Prostate gland (tissue), 2 donors: ENCODE measurements around the gene KIAA0825. TPM values are rescaled to one million over a fixed set of nuclear protein-coding genes. Genes with fewer than 3 reads are reported as not detected.

Source experiments
- DNase-seq: peaks from one replicate; pipeline ENCODE4 v3.0.0-alpha.2; 2019; ENCODE audit warnings: low spot score
- H3K27ac ChIP-seq, 2 donors: fragments of 200-600 bp; sonication (generic); 2 replicates each; pipeline ENCODE4 v1.5.1; 2017 to 2019
- H3K27me3 ChIP-seq: fragments of 200-600 bp; sonication (generic); replicated peaks from 2 replicates; pipeline ENCODE4 v1.5.1; 2019; ENCODE audit not compliant: insufficient read depth
- H3K36me3 ChIP-seq, 2 donors: fragments of 200-600 bp; sonication (generic); 1 replicate in 1 of 2; 2 replicates in 1 of 2; pipeline versions ENCODE4 v1.5.1 to v1.8.1; 2017 to 2019
- H3K4me1 ChIP-seq: fragments of 200-600 bp; sonication (generic); replicated peaks from 2 replicates; pipeline ENCODE4 v1.5.1; 2019
- H3K4me3 ChIP-seq, 2 donors: fragments of 200-600 bp; sonication (generic); 2 replicates each; pipeline ENCODE4 v1.5.1; 2017 to 2019
- H3K9me3 ChIP-seq: fragments of 200-600 bp; sonication (generic); 2 replicates; pipeline ENCODE4 v1.5.1; 2017
- POLR2A ChIP-seq: fragments of 450-650 bp; IDR thresholded peaks from one replicate; pipeline ENCODE4 v1.6.1; 2016; ENCODE audit warnings: antibody characterized with exemption, mild to moderate bottlenecking
- POLR2AphosphoS5 ChIP-seq: sonication (generic); formaldehyde crosslinking; IDR thresholded peaks from one replicate; pipeline ENCODE4 v1.6.1; 2017; ENCODE audit warnings: antibody characterized with exemption
- WGBS: methylation state at CpG from one replicate; pipeline ENCODE4 v1.1.5; 2018; 5-methylcytosine and 5-hydroxymethylcytosine counted together
- intact Hi-C: fragments of 100-400 bp; cut with DNase I; formaldehyde crosslinking; loops from one replicate; pipeline ENCODE4 v1.14.2; 2022
- total RNA-seq, 2 donors: library from RNA; depleted of rRNA; stranded (reverse); fragments of >200 nt; gene quantifications; one replicate each; pipeline ENCODE4 v1.1.0, GENCODE V29; 2016
- TF ChIP-seq, protein P1 (sequence below), 4 experiments: fragments of 200-600 bp in 2 of 4; fragments of 450-650 bp in 2 of 4; sonication (generic) in 2 of 4; IDR thresholded peaks; 1 replicate in 3 of 4; 2 replicates in 1 of 4; pipeline ENCODE4 v1.5.1; 2016 to 2019; ENCODE audit warnings: antibody characterized with exemption in 4 of 4, mild to moderate bottlenecking in 2 of 4, moderate library complexity in 2 of 4

KIAA0825 gene
- total RNA-seq, 2 donors from 2014 or later: 3.9 to 4.1 TPM

DNA sequence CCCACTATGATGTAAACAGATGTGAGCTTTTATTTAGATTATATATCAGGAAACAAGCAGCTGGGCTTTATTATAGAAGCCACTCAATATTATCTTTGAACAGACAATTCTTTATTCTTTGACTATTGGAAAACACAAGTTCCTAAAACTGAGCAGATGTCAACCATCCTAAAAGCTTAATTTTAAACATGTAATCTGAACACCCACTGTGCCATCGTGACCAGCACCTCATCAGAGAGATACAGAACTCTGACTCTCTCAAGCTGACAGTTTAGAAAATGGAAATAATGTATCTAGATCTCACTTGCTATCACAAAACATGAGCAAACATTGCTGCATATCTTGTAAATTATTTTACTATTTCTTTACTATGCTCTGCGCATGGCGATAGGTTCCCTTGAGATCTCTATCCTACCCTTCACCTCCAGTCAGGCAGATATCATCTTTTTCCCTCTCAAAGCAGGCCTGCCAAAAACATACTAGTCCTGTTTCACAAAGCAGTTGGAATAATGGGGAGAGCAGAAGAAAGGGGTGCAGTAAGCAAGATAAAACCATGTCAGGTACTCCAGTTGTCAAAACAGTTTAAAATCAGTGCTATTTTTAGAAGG, 151.0 kb downstream of the KIAA0825 start:
- TF ChIP-seq, protein P1, sequence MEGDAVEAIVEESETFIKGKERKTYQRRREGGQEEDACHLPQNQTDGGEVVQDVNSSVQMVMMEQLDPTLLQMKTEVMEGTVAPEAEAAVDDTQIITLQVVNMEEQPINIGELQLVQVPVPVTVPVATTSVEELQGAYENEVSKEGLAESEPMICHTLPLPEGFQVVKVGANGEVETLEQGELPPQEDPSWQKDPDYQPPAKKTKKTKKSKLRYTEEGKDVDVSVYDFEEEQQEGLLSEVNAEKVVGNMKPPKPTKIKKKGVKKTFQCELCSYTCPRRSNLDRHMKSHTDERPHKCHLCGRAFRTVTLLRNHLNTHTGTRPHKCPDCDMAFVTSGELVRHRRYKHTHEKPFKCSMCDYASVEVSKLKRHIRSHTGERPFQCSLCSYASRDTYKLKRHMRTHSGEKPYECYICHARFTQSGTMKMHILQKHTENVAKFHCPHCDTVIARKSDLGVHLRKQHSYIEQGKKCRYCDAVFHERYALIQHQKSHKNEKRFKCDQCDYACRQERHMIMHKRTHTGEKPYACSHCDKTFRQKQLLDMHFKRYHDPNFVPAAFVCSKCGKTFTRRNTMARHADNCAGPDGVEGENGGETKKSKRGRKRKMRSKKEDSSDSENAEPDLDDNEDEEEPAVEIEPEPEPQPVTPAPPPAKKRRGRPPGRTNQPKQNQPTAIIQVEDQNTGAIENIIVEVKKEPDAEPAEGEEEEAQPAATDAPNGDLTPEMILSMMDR (IDR thresholded peaks at IDR 0.05): no peak
- no peak for TF ChIP-seq POLR2A
- TF ChIP-seq POLR2AphosphoS5: no peak
- no peak overlapping the region for H3K4me3 ChIP-seq
- no peaks in the 10 kb centered on the region for H3K4me1 ChIP-seq
- H3K9me3 ChIP-seq: no peaks in the 10 kb centered on the region
- H3K27me3 ChIP-seq: no peaks in the 10 kb centered on the region
- no peak overlapping the region for H3K27ac ChIP-seq
- no peak for DNase-seq
- WGBS: 78% methylated on average over 3 of the region's 3 CpGs
- H3K36me3 ChIP-seq: no peaks in the 10 kb centered on the region
- intact Hi-C loops: no loop called here

- WGBS: 28% methylated on average over 2 of the region's 2 CpGs
- H3K4me3 ChIP-seq: no peak overlapping the region
- H3K36me3 ChIP-seq: no peaks in the 10 kb centered on the region
- no peak for DNase-seq
- no peak for TF ChIP-seq POLR2AphosphoS5
- TF ChIP-seq, protein P1 (IDR thresholded peaks at IDR 0.05): no peak
- TF ChIP-seq POLR2A: no peak
- no peak overlapping the region for H3K27ac ChIP-seq
- H3K4me1 ChIP-seq: no peaks in the 10 kb centered on the region
- H3K9me3 ChIP-seq: no peaks in the 10 kb centered on the region
- intact Hi-C loops: no loop called here
- H3K27me3 ChIP-seq: no peaks in the 10 kb centered on the region
Observed at GRCh38 chr5:94463739-94464138, 154.7 kb downstream of the KIAA0825 start.

GRCh38 chr5:94461131-94461530, 157.3 kb downstream of the KIAA0825 start:
- Histone ChIP-seq H3K4me1 (no peaks in the 10 kb centered on the region), H3K9me3 (no peaks in the 10 kb centered on the region), H3K27me3 (no peaks in the 10 kb centered on the region), H3K4me3 (no peak overlapping the region), H3K36me3 (no peaks in the 10 kb centered on the region), H3K27ac (no peak overlapping the region)
- TF ChIP-seq, protein P1 (IDR thresholded peaks at IDR 0.05): no peak
- no peak for TF ChIP-seq POLR2A
- no peak for TF ChIP-seq POLR2AphosphoS5
- no peak for DNase-seq
- 43% methylated on average over 4 of the region's 4 CpGs for WGBS
- intact Hi-C loops: no loop called here

- Histone ChIP-seq H3K4me3 (no peak overlapping the region), H3K36me3 (no peaks in the 10 kb centered on the region), H3K27me3 (no peaks in the 10 kb centered on the region), H3K9me3 (no peaks in the 10 kb centered on the region), H3K4me1 (no peaks in the 10 kb centered on the region), H3K27ac (no peak overlapping the region)
- no peak for DNase-seq
- intact Hi-C loops: no loop called here
- TF ChIP-seq POLR2A: no peak
- TF ChIP-seq, protein P1 (IDR thresholded peaks at IDR 0.05): no peak
- TF ChIP-seq POLR2AphosphoS5: no peak
Observed at GRCh38 chr5:94459915-94460314, 158.5 kb downstream of the KIAA0825 start.

GRCh38 chr5:94457788-94458187, 160.6 kb downstream of the KIAA0825 start:
- TF ChIP-seq, protein P1 (IDR thresholded peaks at IDR 0.05): no peak
- TF ChIP-seq POLR2A (no peak), POLR2AphosphoS5 (no peak)
- Histone ChIP-seq H3K27me3 (no peaks in the 10 kb centered on the region), H3K9me3 (no peaks in the 10 kb centered on the region), H3K4me3 (no peak overlapping the region), H3K4me1 (no peaks in the 10 kb centered on the region), H3K36me3 (no peaks in the 10 kb centered on the region), H3K27ac (no peak overlapping the region)
- 91% methylated on average over 4 of the region's 4 CpGs for WGBS
- intact Hi-C loops: no loop called here
- no peak for DNase-seq
